GM23338 (cell line): ENCODE results near the gene KLC3. TPM values are rescaled to one million over a fixed set of nuclear protein-coding genes. Genes with fewer than 3 reads are reported as not detected.
A peak's percentile ranks its signal among the peaks of the same experiment; 100 is the strongest.

Experiments
- ATAC-seq: fragments of 200-7000 bp; cut with Tn5 transposase; 3 replicates; pipeline ENCODE4 v1.9.1; 2020
- DNase-seq: peaks from one replicate; pipeline ENCODE4 v3.0.0-alpha.2; 2015; ENCODE audit warnings: low spot score
- H2AFZ ChIP-seq: fragments of 200-600 bp; sonication (generic); 2 replicates; pipeline ENCODE4 v1.8.0; 2016; ENCODE audit warnings: antibody characterized with exemption, mild to moderate bottlenecking, moderate library complexity
- H3F3A ChIP-seq: fragments of 200-600 bp; sonication (generic); replicated peaks from 2 replicates; pipeline ENCODE4 v1.8.0; 2017; ENCODE audit warnings: antibody characterized with exemption, mixed run types, low read depth
- H3K27ac ChIP-seq: fragments of 200-600 bp; sonication (generic); 2 replicates; pipeline ENCODE4 v1.6.1; 2016; ENCODE audit warnings: low read depth
- H3K27me3 ChIP-seq: fragments of 200-600 bp; sonication (generic); 2 replicates; pipeline ENCODE4 v1.8.0; 2016; ENCODE audit warnings: mild to moderate bottlenecking, mixed run types, moderate library complexity; ENCODE audit not compliant: insufficient read depth
- H3K36me3 ChIP-seq: fragments of 200-600 bp; sonication (generic); 2 replicates; pipeline ENCODE4 v1.8.0; 2016; ENCODE audit warnings: mild to moderate bottlenecking; ENCODE audit not compliant: insufficient read depth
- H3K4me1 ChIP-seq: fragments of 200-600 bp; sonication (generic); 2 replicates; pipeline ENCODE4 v1.8.0; 2016; ENCODE audit warnings: mild to moderate bottlenecking, moderate library complexity; ENCODE audit not compliant: insufficient read depth
- H3K4me2 ChIP-seq: fragments of 200-600 bp; sonication (generic); 2 replicates; pipeline ENCODE4 v1.7.1; 2017; ENCODE audit warnings: mixed run types
- H3K4me3 ChIP-seq: fragments of 200-600 bp; sonication (generic); 2 replicates; pipeline ENCODE4 v1.6.1; 2016; ENCODE audit warnings: mixed run types
- H3K79me2 ChIP-seq: fragments of 200-600 bp; sonication (generic); replicated peaks from 2 replicates; pipeline ENCODE4 v1.8.0; 2017; ENCODE audit warnings: mild to moderate bottlenecking; ENCODE audit not compliant: insufficient read depth
- H3K9me2 ChIP-seq: fragments of 200-600 bp; sonication (generic); 2 replicates; pipeline ENCODE4 v1.8.0; 2017; ENCODE audit not compliant: insufficient read depth
- H4K20me1 ChIP-seq: fragments of 200-600 bp; sonication (generic); replicated peaks from 2 replicates; pipeline ENCODE4 v1.8.0; 2017; ENCODE audit warnings: mild to moderate bottlenecking; ENCODE audit not compliant: insufficient read depth
- H3K27ac Mint-ChIP-seq: 2 replicates; pipeline ENCODE4 v1.8.0; 2020; ENCODE audit warnings: inconsistent platforms, mild to moderate bottlenecking, moderate library complexity, mixed read lengths
- H3K27me3 Mint-ChIP-seq: 3 replicates; pipeline ENCODE4 v1.8.0; 2022; ENCODE audit warnings: low read depth, mild to moderate bottlenecking, moderate library complexity, mixed read lengths, inconsistent platforms; ENCODE audit not compliant: insufficient read depth, poor library complexity
- H3K36me3 Mint-ChIP-seq: 3 replicates; pipeline ENCODE4 v1.8.0; 2021; ENCODE audit warnings: low read depth, mild to moderate bottlenecking, inconsistent platforms, moderate library complexity, mixed read lengths
- H3K4me1 Mint-ChIP-seq: 3 replicates; pipeline ENCODE4 v1.8.0; 2020; ENCODE audit warnings: mild to moderate bottlenecking, inconsistent platforms, mixed read lengths
- H3K4me3 Mint-ChIP-seq: 3 replicates; pipeline ENCODE4 v1.8.0; 2021; ENCODE audit warnings: moderate library complexity, mild to moderate bottlenecking, inconsistent platforms, mixed read lengths
- H3K9me3 Mint-ChIP-seq: 3 replicates; pipeline ENCODE4 v1.8.0; 2020; ENCODE audit warnings: moderate library complexity, mild to moderate bottlenecking, inconsistent platforms, mixed read lengths
- CREB1 ChIP-seq: fragments of 250-450 bp; sonication (Bioruptor Pico); IDR thresholded peaks from 2 replicates; pipeline ENCODE4 v1.5.0; 2020; ENCODE audit warnings: low read depth, mild to moderate bottlenecking, moderate library complexity
- ETS1 ChIP-seq: IDR thresholded peaks from 2 replicates; pipeline ENCODE4 v1.6.1; 2016; ENCODE audit warnings: antibody characterized with exemption
- EZH2phosphoT487 ChIP-seq: fragments of 200-600 bp; sonication (generic); IDR thresholded peaks from one replicate; pipeline ENCODE4 v1.8.1; 2018; ENCODE audit warnings: antibody characterized with exemption; ENCODE audit not compliant: unreplicated experiment
- JUNB ChIP-seq: IDR thresholded peaks from one replicate; pipeline ENCODE4 v1.6.1; 2016; ENCODE audit warnings: antibody characterized with exemption; ENCODE audit not compliant: unreplicated experiment
- NANOG ChIP-seq: IDR thresholded peaks from 2 replicates; pipeline ENCODE4 v1.6.1; 2016; ENCODE audit warnings: antibody characterized with exemption, borderline replicate concordance
- POLR2AphosphoS5 ChIP-seq: IDR thresholded peaks from 2 replicates; pipeline ENCODE4 v1.6.1; 2016; ENCODE audit warnings: antibody characterized with exemption, low read depth
- STAT1 ChIP-seq: IDR thresholded peaks from one replicate; pipeline ENCODE4 v1.6.1; 2016; ENCODE audit warnings: antibody characterized with exemption; ENCODE audit not compliant: unreplicated experiment
- ZNF114 ChIP-seq: fragments of 250-450 bp; sonication (Bioruptor Pico); IDR thresholded peaks from 2 replicates; pipeline ENCODE4 v1.5.0; 2020; ENCODE audit warnings: mild to moderate bottlenecking, moderate library complexity
- ZNF331 ChIP-seq: fragments of 250-450 bp; sonication (Bioruptor Pico); IDR thresholded peaks from 2 replicates; pipeline ENCODE4 v1.5.0; 2020; ENCODE audit warnings: low read depth, mild to moderate bottlenecking, moderate library complexity
- long read RNA-seq: library from polyadenylated mRNA; unstranded; transcript quantifications from one replicate; pipeline ENCODE4 v2.0.0, GENCODE V29; 2020; ENCODE audit not compliant: unreplicated experiment
- polyA plus RNA-seq: library from polyadenylated mRNA; unstranded; fragments of >200 nt; fragmentation: Nextera tagmentation; extraction: Ambion mirVana; gene quantifications from 2 replicates; pipeline ENCODE4 v1.2.1, GENCODE V29; 2016
- total RNA-seq: library from RNA; depleted of rRNA; stranded (reverse); fragments of >200 nt; shearing (Covaris generic); gene quantifications from 2 replicates; pipeline ENCODE4 v1.2.3, GENCODE V29; 2014; rRNA removed
- TF ChIP-seq, protein P1 (sequence below): fragments of 250-450 bp; sonication (Bioruptor Pico); IDR thresholded peaks from 2 replicates; pipeline ENCODE4 v1.5.0; 2020; ENCODE audit warnings: mild to moderate bottlenecking, moderate library complexity
- TF ChIP-seq, protein P2 (sequence below), 2 experiments: fragments of 200-600 bp in 1 of 2; sonication (generic) in 1 of 2; conservative IDR thresholded peaks; 2 replicates each; pipeline versions ENCODE4 v1.5.1 to v1.6.1; 2016 to 2017; ENCODE audit warnings: antibody characterized with exemption in 2 of 2, low read depth in 2 of 2, mild to moderate bottlenecking in 2 of 2, moderate library complexity in 1 of 2

The KLC3 gene
- 4.2 and 6.4 TPM in 2 replicates for total RNA-seq
- 2.8 and 3.1 TPM in 2 replicates for polyA plus RNA-seq
- long read RNA-seq, transcript KLC3-201 (13 exons, 1,780 nt) = major isoform, 5 of 6 reads
- long read RNA-seq, partial matches to known transcripts = 0 of 6 reads
- long read RNA-seq, other reads (novel, unspliced or antisense) = 1 of 6 reads

GRCh38 chr19:45340232-45340898 lies at the start of gene KLC3:
Gene KLC3 (plus strand): TSS chr19:45340750. CDS start chr19:45345542, 4,792 bp downstream.
- Histone ChIP-seq H3K4me1 (no peaks in the 10 kb centered on the region), H3K4me2 (peak within 1 kb of the TSS; percentile 83), H3K9me2 (no peaks in the 10 kb centered on the region), H3F3A (peaks cover 12% of the 10 kb centered on the region; the same call in 1 of the 2 replicates), H3K79me2 (no peaks in the 10 kb centered on the region), H3K27me3 (peaks cover 27% of the 10 kb centered on the region), H3K4me3 (peak within 1 kb of the TSS; percentile 80), H4K20me1 (no peaks in the 10 kb centered on the region), H2AFZ (peak within 1 kb of the TSS; percentile 97), H3K36me3 (no peaks in the 10 kb centered on the region), H3K27ac (no peak within 1 kb of the TSS)
- peaks cover 3% of the 10 kb centered on the region; the same call in 1 of the 3 replicates for H3K36me3 Mint-ChIP-seq
- TF ChIP-seq, protein P1, sequence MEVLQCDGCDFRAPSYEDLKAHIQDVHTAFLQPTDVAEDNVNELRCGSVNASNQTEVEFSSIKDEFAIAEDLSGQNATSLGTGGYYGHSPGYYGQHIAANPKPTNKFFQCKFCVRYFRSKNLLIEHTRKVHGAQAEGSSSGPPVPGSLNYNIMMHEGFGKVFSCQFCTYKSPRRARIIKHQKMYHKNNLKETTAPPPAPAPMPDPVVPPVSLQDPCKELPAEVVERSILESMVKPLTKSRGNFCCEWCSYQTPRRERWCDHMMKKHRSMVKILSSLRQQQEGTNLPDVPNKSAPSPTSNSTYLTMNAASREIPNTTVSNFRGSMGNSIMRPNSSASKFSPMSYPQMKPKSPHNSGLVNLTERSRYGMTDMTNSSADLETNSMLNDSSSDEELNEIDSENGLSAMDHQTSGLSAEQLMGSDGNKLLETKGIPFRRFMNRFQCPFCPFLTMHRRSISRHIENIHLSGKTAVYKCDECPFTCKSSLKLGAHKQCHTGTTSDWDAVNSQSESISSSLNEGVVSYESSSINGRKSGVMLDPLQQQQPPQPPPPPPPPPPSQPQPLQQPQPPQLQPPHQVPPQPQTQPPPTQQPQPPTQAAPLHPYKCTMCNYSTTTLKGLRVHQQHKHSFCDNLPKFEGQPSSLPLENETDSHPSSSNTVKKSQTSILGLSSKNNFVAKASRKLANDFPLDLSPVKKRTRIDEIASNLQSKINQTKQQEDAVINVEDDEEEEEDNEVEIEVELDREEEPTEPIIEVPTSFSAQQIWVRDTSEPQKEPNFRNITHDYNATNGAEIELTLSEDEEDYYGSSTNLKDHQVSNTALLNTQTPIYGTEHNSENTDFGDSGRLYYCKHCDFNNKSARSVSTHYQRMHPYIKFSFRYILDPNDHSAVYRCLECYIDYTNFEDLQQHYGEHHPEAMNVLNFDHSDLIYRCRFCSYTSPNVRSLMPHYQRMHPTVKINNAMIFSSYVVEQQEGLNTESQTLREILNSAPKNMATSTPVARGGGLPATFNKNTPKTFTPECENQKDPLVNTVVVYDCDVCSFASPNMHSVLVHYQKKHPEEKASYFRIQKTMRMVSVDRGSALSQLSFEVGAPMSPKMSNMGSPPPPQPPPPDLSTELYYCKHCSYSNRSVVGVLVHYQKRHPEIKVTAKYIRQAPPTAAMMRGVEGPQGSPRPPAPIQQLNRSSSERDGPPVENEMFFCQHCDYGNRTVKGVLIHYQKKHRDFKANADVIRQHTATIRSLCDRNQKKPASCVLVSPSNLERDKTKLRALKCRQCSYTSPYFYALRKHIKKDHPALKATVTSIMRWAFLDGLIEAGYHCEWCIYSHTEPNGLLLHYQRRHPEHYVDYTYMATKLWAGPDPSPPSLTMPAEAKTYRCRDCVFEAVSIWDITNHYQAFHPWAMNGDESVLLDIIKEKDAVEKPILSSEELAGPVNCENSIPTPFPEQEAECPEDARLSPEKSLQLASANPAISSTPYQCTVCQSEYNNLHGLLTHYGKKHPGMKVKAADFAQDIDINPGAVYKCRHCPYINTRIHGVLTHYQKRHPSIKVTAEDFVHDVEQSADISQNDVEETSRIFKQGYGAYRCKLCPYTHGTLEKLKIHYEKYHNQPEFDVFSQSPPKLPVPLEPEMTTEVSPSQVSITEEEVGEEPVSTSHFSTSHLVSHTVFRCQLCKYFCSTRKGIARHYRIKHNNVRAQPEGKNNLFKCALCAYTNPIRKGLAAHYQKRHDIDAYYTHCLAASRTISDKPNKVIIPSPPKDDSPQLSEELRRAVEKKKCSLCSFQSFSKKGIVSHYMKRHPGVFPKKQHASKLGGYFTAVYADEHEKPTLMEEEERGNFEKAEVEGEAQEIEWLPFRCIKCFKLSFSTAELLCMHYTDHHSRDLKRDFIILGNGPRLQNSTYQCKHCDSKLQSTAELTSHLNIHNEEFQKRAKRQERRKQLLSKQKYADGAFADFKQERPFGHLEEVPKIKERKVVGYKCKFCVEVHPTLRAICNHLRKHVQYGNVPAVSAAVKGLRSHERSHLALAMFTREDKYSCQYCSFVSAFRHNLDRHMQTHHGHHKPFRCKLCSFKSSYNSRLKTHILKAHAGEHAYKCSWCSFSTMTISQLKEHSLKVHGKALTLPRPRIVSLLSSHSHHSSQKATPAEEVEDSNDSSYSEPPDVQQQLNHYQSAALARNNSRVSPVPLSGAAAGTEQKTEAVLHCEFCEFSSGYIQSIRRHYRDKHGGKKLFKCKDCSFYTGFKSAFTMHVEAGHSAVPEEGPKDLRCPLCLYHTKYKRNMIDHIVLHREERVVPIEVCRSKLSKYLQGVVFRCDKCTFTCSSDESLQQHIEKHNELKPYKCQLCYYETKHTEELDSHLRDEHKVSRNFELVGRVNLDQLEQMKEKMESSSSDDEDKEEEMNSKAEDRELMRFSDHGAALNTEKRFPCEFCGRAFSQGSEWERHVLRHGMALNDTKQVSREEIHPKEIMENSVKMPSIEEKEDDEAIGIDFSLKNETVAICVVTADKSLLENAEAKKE (CRISPR knock-in tag) = no peak
- TF ChIP-seq POLR2AphosphoS5 = peak; percentile 57; the same call in 1 of the 2 replicates
- ATAC-seq = peak; percentile 69
- H3K4me1 Mint-ChIP-seq = peaks cover 2% of the 10 kb centered on the region; the same call in 1 of the 3 replicates
- peak; percentile 67 for DNase-seq
- H3K4me3 Mint-ChIP-seq = peak within 1 kb of the TSS; percentile 69
- peaks cover 13% of the 10 kb centered on the region for H3K27me3 Mint-ChIP-seq
- H3K27ac Mint-ChIP-seq = no peak within 1 kb of the TSS
- no peaks in the 10 kb centered on the region for H3K9me3 Mint-ChIP-seq

GRCh38 chr19:45291834-45292233 lies 48.7 kb upstream of the KLC3 start:
- no peak for DNase-seq
- Histone ChIP-seq H3K4me2 (no peak overlapping the region), H3K4me1 (no peaks in the 10 kb centered on the region), H3F3A (no peaks in the 10 kb centered on the region), H3K9me2 (no peaks in the 10 kb centered on the region), H3K27ac (no peak overlapping the region), H3K27me3 (no peaks in the 10 kb centered on the region), H3K79me2 (no peaks in the 10 kb centered on the region), H3K4me3 (no peak overlapping the region), H4K20me1 (peaks cover 3% of the 10 kb centered on the region; the same call in 1 of the 2 replicates), H3K36me3 (peaks cover 3% of the 10 kb centered on the region; the same call in 1 of the 2 replicates), H2AFZ (no peak overlapping the region)
- no peaks in the 10 kb centered on the region; the same call in 2 of the 3 replicates for H3K4me1 Mint-ChIP-seq
- ATAC-seq = no peak
- H3K9me3 Mint-ChIP-seq = 0 out of 3 replicates have a peak, but pooled peaks cover 3% of the 10 kb centered on the region
- no peak overlapping the region for H3K27ac Mint-ChIP-seq
- no peak overlapping the region for H3K4me3 Mint-ChIP-seq
- peaks cover 29% of the 10 kb centered on the region for H3K36me3 Mint-ChIP-seq
- peaks cover 13% of the 10 kb centered on the region for H3K27me3 Mint-ChIP-seq
- TF ChIP-seq CREB1 (CRISPR knock-in tag) = no peak
- TF ChIP-seq NANOG = no peak
- no peak for TF ChIP-seq JUNB
- TF ChIP-seq ZNF331 = no peak
- TF ChIP-seq ETS1 = no peak
- TF ChIP-seq STAT1 = no peak
- no peak for TF ChIP-seq ZNF114 (CRISPR knock-in tag)
- TF ChIP-seq, protein P2, sequence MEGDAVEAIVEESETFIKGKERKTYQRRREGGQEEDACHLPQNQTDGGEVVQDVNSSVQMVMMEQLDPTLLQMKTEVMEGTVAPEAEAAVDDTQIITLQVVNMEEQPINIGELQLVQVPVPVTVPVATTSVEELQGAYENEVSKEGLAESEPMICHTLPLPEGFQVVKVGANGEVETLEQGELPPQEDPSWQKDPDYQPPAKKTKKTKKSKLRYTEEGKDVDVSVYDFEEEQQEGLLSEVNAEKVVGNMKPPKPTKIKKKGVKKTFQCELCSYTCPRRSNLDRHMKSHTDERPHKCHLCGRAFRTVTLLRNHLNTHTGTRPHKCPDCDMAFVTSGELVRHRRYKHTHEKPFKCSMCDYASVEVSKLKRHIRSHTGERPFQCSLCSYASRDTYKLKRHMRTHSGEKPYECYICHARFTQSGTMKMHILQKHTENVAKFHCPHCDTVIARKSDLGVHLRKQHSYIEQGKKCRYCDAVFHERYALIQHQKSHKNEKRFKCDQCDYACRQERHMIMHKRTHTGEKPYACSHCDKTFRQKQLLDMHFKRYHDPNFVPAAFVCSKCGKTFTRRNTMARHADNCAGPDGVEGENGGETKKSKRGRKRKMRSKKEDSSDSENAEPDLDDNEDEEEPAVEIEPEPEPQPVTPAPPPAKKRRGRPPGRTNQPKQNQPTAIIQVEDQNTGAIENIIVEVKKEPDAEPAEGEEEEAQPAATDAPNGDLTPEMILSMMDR (conservative IDR thresholded peaks at IDR 0.05; ENCODE audit: low read depth in 2 of 2) = no peak
- no peak for TF ChIP-seq EZH2phosphoT487
- TF ChIP-seq POLR2AphosphoS5 = no peak
